NCI-H1092 (cell line): ENCODE results near the gene JAK2.
"Not testable (repeated sequence)": the region's sequence is repeated elsewhere in the genome, so short reads cannot be mapped to it uniquely, and the experiment has no call there.

Experiments
- DNase-seq: peaks from one replicate; lab custom pipeline; 2025; lab: John Stamatoyannopoulos, UW

JAK2 gene

DNA sequence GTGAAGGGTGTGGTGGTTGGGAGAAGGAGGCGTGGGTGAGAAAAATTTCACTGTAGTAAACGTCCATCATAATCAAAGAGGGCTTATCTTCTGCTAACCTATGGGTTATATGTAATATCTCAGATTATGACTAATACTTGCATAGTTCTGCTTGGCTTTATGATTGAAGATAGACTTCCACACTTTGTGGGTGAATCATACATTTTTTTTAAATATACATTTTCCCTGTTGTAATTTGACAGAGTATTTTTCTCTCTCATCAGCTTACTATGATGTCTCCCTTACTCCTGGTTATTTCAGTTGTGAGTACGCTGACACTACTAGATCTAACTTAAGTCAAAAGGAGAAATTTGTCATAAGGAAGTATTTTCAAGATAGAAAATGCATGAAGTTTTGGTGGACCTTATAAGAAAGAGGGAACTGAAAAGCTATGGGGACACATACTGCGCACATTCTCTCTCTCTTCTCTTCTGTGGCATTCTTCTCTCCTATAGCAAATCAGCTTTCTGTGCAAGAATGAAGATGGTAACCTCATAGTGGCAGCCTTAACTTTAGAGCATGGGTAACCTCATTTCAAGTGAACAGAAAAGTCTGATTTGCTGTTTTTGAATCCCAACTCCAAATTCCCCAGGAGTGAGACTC lies 4.9 kb upstream of the JAK2 start:
- DNase-seq = no peak

DNA sequence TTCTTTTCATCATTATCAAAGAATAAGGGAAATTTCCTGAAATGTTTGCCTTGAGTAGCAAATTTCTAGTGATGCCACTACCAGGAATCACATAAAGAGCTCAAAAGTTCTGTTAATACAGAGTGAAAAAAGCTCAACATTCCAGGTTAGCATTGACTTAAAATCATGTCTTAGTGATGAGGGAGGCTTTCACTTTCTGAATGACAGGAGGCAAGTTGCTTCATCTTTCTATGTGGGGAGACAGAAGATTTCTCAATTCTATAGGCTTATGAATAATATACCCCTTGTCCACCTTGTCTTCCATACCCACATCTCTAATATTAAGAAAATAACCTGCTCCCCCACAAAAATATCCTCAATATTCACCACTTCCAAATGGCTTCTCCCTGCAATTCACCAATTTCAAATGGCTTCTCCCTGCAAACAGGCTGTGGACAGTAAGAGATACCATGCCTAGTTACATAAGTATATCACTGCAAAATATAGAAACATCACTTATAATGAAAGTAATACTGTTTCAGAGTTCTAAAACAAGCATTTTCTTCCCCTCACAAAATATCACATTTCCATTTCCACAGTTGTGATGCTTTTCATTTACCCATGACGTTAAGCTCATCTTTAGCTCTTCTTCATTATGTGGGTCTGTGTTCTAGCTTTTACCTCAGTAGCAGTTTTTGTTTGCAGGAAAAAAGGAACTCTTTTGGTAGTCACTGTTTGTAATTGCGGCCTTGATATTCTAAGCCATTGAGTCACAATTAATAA lies 2.2 kb upstream of the JAK2 start:
- no peak for DNase-seq

DNA sequence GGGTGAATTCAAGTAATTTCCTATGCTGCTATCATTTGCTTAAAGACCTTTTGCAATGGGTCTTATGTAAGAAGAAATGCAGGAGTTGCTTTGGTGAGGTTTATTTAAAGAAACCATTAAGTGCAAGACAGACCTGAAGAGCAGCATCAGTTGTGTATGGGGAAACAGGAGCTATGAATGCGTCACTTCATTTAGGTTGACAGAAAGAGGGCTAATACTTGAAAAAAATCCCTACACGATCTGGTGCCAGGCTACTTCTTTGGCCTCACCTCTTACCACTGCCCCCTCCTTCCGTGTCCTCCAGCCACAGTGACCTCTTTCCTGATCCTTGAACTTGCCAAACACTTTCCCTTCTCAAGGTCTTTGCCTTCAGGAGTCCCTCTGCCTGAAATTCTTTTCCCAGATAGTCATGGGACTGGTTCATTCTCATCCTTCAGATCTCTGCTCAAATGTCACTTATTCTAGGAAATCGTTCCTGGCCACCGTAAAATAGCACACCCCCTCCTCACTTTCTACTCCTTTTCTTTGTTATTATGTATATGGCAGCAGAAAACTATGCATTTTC lies 1.4 kb upstream of the JAK2 start:
- no peak for DNase-seq

DNA sequence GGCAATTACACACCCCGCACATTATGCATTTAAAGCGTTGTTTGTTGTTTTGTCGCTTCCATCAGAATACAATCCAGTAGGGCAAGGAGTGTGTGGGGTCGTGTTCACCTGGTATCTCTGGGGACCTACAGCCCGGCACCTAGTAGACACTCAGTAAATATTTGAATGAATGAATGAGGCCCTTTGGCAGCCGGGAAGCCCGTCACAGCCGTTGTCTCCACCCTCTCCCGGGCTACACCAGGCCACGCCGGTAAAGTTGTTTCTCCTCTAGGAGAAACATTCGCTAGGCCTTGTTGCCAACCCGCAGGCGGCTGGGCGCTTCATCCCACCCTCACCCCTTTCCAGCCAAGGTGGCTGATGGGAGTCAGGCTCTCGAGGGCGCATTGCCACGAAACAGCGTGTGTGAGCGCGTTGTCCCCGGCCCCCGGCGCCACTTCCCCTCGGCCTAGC lies 876 bp upstream of the JAK2 start:
- DNase-seq = peak; percentile 63

DNA sequence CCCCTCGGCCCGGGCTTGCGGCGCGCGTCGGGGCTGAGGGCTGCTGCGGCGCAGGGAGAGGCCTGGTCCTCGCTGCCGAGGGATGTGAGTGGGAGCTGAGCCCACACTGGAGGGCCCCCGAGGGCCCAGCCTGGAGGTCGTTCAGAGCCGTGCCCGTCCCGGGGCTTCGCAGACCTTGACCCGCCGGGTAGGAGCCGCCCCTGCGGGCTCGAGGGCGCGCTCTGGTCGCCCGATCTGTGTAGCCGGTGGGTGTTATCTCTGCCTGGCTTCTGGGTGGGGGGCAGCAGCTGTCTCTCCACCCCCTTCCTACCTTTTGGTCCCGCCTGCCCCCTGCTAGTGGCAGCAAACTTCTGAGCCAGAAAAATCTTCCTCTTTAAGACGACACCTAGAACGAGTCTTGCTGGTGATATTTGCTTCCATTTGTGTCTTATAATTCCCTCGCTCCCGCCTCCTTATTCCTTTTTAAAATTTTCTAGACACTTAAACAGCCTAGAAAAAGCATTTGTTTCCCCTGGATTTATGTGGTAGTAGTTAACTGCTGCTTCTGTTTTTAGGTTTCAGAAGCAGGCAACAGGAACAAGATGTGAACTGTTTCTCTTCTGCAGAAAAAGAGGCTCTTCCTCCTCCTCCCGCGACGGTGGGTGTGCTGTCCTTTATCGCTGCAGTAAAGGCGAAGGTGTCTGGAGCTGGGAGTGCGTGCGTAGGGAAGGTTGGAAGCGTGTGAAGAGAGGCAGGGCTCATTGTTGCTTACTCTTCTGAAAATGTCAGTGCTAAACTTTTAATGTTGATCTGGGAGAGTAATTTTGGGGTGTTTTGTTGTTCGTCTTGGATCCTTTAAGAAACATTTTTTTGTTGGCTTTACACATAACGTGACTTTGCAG lies 554 bp downstream of the JAK2 start:
- DNase-seq = peak; percentile 13

DNA sequence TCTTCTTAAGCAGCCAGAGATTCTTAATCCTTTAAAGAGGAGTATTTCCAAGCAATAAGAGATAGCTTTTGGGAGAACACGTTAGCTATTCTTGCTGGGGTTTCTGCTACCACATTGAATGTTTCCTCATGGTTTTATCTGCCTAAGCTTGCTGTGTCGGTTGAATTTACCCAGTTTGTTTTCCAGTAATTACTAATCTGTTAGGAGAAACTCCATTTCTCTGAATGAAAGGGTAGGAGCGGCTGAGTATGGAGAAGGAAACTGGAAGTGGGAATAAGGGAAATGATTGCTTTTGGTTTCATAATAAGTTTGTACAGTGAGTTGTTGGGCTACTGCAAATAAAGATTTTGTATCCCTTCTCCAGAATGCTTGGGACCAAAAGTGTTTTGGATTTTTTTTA lies 1.2 kb downstream of the JAK2 start:
- DNase-seq = no peak

DNA sequence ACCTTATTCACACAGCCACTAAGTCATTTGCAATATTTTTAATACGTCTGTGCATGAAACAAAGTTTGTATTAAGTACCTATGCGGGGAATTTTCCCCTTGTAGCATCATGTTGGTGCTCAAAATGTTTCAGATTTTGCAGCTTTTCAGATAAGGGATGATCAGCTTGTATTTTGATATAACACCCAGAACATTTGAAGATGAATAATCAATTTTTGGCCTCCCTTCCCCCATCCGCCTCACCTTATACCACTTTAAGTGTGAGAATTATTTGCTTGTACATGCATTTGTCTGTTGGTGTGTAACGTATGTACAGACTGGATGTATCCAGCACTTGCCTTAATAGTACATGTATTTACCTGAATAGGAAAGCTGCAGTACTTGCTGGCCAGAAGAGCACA lies 1.7 kb downstream of the JAK2 start:
- no peak for DNase-seq

DNA sequence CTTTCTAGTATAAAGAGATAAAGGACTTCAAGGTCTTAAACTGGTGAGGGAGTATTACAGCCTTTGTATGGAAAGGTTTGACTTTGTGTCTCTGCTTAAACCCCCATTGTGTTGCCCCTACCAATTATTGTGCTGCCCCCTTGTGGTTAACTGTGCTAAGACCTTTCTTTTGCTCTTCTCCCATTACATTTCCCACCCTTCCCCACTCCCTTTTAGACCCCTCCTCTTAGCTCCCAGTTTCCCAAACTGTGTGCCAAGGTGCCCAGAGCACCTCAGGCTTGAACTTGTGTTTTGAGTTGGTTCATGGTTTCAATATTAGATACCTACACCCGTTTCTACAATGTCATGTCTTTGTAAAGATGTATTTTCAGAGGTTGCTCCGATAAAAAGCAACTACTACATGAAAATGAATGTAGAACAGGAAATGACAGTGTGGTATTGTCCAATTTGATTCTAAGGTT lies 2.9 kb downstream of the JAK2 start:
- peak; percentile 67 for DNase-seq

DNA sequence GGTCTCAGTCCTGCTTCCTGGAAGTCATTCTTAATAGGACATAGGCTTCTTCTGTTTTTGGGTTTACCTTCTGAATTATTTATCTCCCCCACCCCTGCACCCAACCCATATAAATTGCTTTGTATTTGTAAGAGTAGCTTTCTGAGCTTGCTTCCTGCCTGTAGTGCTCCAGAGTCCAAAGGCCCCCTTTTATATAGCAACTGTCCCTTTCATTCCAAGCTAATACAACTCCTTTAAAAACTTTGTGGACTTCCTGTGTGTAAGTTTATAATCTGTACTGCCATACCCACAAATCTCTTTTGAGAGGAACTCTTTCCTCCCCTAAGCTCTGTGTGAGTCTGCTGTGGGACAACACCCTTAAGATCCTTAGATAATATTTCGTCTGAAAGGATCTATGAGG lies 7.8 kb downstream of the JAK2 start:
- DNase-seq = no peak

DNA sequence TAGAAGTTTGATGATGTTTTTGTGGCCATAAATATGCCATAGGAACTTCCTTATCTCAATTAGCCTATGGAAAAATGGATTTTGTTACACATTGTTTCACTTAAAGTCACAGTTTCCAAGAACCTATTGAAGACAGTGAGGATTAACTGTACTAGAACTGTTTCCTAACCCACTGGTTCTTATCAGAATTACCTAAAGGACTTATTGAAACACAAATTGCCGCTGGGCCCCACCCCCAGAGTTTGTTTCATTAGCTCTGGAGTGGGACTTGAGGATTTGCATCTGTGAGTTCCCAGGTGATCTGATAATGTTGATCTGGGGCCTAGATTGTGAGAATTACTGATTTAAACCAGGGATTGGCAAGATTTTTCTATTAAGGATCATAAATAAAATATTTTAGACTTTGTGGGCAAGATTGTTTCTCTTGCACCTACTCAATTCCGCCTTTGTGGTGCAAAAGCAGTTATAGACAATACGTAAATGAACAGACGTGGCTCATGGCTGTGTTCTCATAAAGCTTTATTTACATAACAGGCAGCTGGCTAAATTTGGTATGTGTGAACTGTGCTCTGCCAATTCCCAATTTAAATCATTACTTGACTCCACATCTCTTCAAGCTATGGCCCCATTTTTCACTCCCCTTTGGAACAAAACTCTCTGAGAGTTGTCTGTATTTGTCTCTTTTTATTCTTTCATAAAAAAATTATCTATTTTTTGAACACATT lies 9.3 kb downstream of the JAK2 start:
- peak; percentile 27 for DNase-seq

DNA sequence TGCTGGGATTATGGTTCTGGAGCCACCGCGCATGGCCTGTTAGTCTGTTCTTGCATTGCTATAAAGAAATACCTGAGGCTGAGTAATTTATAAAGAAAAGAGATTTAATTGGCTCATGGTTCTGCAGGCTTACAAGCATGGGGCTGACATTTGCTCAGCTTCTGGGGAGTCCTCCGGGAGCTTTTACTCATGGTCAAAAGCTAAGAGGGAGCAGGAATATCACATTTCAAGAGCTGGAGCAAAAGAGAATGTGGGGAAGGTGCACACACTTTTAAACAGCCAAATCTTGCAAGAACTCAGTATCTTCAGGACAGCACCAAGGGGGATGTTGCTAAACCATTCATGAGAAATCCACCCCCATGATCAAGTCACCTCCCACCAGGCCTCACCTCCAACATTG lies 12.1 kb downstream of the JAK2 start:
- no peak for DNase-seq

DNA sequence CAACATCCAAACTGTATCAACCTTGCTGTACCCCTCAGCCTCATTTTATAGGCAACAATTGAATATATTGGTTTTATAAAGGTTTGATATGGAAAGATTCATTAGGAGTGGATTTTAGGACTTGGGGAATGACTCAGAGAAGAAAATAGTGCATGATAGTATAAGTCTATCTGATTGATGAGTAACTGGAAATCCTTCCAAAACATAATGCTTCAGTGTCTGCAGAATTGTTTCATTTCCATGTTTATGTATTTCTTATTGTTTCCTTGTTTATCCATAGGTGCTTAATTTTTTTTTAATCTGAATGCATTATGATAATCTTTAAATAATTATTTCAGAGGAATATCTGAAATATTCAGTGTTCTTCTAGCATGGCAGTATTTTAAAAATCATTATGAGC lies 12.6 kb downstream of the JAK2 start:
- no peak for DNase-seq

DNA sequence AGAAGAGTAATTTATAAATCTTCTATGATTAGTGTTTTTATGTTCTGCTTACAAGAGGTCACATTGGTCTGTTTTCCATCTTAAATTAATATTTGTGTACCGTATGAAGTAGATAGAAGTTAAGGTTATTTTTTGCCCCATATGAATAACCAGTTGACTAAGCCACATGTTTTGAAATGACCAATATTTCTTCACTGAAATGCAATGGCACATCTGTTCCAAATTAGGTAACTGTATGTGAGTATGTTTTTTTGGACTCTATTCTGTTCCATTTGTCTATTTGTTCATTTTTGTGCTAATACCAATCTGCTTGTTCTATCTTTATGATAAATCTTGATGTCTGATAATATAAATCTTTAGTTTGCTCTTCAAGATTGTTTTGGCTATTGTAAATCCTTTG lies 17.7 kb downstream of the JAK2 start:
- DNase-seq = no peak

DNA sequence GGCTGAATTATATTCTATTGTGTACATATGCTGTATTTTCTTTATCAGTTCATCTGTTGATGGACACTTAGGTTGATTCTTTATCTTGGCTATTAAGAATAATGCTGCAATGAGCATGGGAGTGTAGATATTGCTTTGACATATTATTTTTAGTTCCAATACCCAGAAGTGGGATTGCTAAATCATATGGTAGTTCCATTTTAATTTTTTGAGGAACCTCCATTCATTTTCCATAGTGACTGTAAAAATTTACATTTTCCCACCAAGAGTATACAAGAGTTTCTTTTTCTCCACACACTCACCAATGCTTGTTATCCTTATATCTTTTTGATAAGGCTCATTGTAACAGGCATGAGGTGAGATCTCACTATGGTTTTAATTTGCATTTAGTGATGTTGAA lies 19.4 kb downstream of the JAK2 start:
- DNase-seq = no peak

DNA sequence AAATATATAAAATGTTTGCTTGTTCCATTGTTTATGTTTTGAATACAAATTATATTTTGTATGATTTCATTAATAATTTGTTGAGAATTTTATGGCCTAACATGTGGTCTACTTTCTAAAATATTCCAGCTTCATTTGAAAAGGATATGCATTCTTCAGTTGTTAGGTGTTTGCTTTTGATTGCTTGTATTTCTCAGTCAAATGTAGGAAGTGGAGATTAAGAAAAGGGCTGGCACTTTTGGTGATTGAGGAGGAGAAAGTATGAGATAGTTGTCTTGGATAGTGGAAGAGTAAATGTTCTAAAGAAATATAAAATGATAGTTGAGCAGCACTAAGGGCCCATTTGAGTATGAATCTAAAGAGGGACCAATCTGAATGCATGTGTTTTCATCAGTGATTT lies 23.1 kb downstream of the JAK2 start:
- no peak for DNase-seq

DNA sequence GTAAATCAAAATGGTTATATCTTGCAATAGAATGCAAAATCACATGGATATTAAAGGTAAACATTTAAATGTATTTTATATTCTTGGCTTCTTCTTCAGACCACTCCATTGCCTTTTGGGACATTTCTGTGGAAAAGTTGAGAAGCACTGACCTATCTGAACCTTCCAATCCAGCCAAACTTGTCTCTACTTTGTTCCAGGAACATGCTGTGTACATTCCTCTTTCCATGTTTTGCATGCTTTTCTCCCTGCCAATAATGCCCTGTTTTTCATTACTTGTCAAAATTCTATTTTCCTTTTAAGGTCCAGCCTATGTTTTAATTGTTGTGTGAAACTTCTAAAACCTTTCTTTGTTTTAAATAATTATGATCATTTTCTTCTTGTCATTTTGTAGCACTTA lies 28.3 kb downstream of the JAK2 start:
- DNase-seq = no peak

DNA sequence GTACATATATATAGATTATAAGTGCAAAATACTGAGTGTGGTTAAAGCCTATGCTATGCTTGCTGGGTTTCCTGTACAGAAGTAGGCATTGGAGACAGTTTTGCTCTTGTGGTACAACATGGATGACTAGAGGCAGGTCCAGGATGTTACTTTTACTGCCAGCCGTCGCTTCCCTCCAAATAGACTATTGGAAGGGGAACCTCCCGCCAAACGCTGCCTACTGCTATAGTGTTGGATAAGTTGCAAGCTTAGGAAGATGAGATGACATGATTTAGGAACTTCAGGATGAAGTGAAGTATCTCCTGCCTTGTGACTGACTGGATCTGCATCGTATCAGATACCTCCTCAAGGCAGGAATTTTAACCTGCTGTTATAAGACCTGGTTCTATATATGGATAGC lies 30.9 kb downstream of the JAK2 start:
- no peak for DNase-seq

DNA sequence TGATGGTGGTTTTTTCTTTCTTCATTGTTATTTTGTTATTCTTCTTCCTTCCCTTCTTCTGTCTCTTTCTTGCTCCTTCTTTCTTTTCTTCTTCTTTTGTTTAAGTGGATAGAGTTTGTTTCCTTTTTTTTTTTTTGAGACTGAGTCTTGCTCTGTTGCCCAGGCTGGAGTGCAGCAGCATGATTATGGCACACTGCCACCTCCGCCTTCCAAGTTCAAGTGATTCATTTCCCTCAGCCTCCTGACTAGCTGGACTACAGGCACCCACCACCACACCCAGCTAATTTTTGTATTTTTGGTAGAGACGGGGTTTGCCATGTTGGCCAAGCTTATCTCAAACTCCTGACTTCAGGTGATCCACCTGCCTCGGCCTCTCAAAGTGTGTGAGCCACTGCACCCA lies 40.3 kb downstream of the JAK2 start:
- no peak for DNase-seq

DNA sequence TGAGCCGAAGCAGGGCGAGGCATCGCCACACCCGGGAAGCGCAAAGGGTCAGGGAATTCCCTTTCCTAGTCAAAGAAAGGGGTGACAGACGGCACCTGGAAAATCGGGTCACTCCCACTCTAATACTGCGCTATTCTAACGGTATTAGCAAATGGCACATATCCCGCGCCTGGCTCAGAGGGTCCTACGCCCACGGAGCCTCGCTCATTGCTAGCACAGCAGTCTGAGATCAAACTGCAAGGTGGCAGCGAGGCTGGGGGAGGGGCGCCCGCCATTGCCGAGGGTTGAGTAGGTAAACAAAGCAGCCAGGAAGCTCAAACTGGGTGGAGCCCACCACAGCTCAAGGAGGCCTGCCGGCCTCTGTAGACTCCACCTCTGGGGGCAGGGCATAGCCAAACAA lies 46.9 kb downstream of the JAK2 start:
- DNase-seq = not testable (repeated sequence)

DNA sequence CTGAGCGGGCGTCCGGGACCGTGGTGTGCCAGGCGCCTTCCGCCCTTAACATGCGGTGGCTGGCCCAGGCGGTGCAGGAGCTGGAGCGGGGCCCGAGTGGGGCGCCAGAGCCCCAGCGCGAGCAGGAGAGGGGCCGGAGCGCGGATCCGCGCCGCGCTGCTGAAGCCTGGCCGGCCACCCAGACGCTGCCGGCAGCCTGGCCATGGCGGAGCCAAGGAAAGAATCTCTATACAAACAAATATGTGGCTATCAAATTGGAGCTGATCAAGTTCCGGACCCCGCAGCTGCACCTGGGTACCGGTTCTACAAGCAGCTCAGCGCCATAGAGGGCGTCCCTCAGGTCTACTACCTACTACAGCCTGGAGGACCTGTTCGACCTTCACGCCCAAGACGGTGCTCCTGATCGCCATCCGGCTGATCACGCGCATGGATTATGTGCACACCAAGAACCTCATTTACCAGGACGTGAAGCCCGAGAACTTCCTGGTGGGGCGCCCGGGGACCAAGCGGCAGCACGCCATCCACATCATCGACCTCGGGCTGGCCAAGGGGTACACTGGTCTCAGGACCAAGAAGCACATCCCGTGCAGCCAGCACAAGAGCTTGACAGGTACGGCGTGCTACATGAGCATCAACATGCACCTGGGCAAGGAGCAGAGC lies 55.8 kb downstream of the JAK2 start:
- DNase-seq = no peak

DNA sequence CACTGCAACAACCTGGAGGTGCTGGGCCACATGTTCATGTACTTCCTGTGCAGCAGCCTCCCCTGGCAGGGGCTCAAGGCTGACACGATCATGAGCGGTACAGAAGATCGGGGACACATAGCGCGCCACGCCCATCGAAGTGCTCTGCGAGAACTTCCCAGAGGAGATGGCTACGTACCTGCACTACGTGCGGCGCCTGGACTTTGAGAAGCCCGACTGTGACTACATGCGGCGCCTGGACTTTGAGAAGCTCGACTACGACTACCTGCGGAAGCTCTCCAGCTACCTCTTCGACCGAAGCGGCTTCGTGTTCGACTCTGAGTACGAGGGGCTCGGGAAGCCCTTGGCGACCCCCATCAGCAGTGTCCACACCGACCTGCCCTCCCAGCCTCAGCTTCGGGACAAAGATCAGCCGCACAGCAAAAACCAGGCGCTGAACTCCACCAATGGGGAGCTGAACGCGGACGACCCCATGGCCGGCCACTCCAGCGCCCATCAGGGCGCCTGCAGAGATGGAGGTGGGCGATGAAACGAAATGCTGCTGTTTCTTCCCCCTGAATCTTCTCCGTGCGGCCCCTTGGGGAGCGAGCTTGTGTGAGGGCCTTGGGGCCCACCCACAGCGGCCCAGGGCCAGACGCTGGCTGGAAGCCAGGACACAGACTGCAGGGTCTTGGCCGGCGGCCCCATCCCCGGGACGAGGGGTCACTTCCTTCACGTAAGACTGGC lies 56.5 kb downstream of the JAK2 start:
- no peak for DNase-seq
